HG03342 (cell line): ENCODE results near the gene BTN3A1.

Source experiments
- ATAC-seq: cut with Tn5 transposase; IDR thresholded peaks from one replicate; pipeline ENCODE4 v1.9.1; 2021; ENCODE audit warnings: mild to moderate bottlenecking, moderate library complexity; ENCODE audit not compliant: unreplicated experiment

BTN3A1 gene

GRCh38 chr6:26379292-26379691 is 22.8 kb upstream of the BTN3A1 start:
- ATAC-seq: no peak

GRCh38 chr6:26379740-26380139 is 22.3 kb upstream of the BTN3A1 start:
- no peak for ATAC-seq

- no peak for ATAC-seq
Measured at GRCh38 chr6:26380256-26380655, 21.8 kb upstream of the BTN3A1 start.

- ATAC-seq: no peak
Measured at GRCh38 chr6:26382121-26382520, 20.0 kb upstream of the BTN3A1 start.

GRCh38 chr6:26383624-26384417 is 18.3 kb upstream of the BTN3A1 start:
- no peak for ATAC-seq

GRCh38 chr6:26385734-26386125 is 16.3 kb upstream of the BTN3A1 start:
- ATAC-seq: no peak

- ATAC-seq: no peak
Measured at GRCh38 chr6:26387565-26387964, 14.5 kb upstream of the BTN3A1 start.

- ATAC-seq: no peak
Measured at GRCh38 chr6:26388014-26388413, 14.1 kb upstream of the BTN3A1 start.

- no peak for ATAC-seq
Measured at GRCh38 chr6:26388441-26388840, 13.6 kb upstream of the BTN3A1 start.

GRCh38 chr6:26389349-26389894 is 12.7 kb upstream of the BTN3A1 start:
- ATAC-seq: no peak

GRCh38 chr6:26390531-26390930 is 11.5 kb upstream of the BTN3A1 start:
- ATAC-seq: no peak

- ATAC-seq: no peak
Measured at GRCh38 chr6:26392932-26393636, 9.0 kb upstream of the BTN3A1 start.

- no peak for ATAC-seq
Measured at GRCh38 chr6:26394289-26394688, 7.8 kb upstream of the BTN3A1 start.

- ATAC-seq: no peak
Measured at GRCh38 chr6:26398555-26398954, 3.5 kb upstream of the BTN3A1 start.

GRCh38 chr6:26400626-26401025 is 1.4 kb upstream of the BTN3A1 start:
- no peak for ATAC-seq

- ATAC-seq: no peak
Measured at GRCh38 chr6:26401389-26401986, 587 bp upstream of the BTN3A1 start.

GRCh38 chr6:26403893-26404292 is 1.8 kb downstream of the BTN3A1 start:
- ATAC-seq: no peak

GRCh38 chr6:26404546-26404945 is 2.5 kb downstream of the BTN3A1 start:
- ATAC-seq: no peak

GRCh38 chr6:26408828-26409730 is 7.0 kb downstream of the BTN3A1 start:
- ATAC-seq: no peak

- no peak for ATAC-seq
Measured at GRCh38 chr6:26411751-26412150, 9.7 kb downstream of the BTN3A1 start.

- no peak for ATAC-seq
Measured at GRCh38 chr6:26412228-26412627, 10.2 kb downstream of the BTN3A1 start.
